Medulla oblongata (tissue), 1 donor: ENCODE results near the gene CSF3R.
"Not testable (repeated sequence)": the region's sequence is repeated elsewhere in the genome, so short reads cannot be mapped to it uniquely, and the experiment has no call there.

Experiments
- DNase-seq: peaks from one replicate; pipeline ENCODE4 v3.0.0-alpha.2; 2015; ENCODE audit errors: extremely low spot score

Gene CSF3R

GRCh38 chr1:36513676-36514473 is 31.2 kb upstream of the CSF3R start:
- no peak for DNase-seq

DNA sequence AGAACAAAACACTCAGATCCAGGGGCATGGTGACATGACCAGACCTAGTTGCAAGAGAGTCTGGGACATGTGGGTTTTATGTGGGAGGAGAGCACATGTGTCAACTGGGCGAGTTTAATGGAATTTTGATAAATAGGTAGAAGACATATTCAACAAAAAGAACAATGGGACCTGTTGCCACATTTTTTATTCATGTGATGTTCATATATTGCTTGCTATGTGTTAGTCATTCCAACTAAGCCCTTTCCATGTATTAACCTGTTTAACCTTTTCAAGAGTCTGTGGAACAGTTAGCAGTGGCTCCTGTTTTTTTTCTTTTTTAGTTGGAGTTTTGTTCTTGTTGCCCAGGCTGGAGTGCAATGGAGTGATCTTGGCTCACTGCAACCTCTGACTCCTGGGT is 30.1 kb upstream of the CSF3R start:
- DNase-seq, result no peak

DNA sequence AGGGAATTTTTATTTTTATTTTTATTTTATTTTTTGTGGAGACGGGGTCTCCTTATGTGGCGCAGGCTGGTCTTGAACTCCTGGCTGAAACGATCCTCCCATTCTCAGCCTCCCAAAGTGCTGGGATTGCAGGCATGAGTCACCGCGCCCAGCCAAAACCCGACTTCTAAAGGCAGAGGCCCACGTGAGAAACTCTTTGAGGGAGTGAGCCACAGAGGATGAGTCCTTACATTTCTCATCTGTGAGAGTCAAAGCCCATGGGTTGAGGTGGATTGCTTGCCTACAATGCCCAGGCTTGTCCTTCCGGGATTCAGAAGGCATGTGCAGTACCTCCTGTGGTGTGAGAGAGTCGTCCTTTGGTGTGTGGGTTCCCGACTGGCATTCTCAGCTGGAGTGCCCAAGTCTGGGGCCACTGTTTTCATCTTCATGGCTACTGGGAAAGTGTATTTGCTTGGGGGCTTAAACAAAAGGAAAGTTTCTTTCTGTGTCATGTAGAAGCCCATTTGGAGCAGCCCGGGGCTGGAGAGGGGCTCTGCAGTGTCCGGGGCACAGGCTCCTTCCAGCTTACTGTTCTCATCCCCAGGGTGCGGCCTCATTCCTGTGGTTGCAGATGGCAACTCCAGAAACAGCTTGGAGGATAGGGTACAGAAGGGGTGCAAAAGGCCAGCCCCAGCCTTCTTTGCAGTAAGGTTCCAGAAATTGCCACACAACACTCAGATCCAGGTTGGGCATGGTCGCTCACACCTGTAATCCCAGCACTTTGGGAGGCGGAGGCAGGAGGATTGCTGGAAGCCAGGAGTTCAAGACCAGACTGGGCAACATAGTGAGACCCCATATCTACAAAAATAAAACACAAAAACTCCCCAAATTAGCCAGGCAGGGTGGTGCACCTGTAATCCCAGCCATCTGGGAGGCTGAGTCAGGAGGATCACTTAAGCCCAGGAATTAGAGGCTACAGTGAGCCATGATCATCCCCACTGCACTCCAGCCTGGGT is 29.4 kb upstream of the CSF3R start:
- no peak for DNase-seq

- DNase-seq, result not testable (repeated sequence)
These were observed 28.5 kb upstream of the CSF3R start for GRCh38 chr1:36511220-36511619.

- DNase-seq, result no peak
These were observed 27.7 kb upstream of the CSF3R start for GRCh38 chr1:36510418-36510817.

DNA sequence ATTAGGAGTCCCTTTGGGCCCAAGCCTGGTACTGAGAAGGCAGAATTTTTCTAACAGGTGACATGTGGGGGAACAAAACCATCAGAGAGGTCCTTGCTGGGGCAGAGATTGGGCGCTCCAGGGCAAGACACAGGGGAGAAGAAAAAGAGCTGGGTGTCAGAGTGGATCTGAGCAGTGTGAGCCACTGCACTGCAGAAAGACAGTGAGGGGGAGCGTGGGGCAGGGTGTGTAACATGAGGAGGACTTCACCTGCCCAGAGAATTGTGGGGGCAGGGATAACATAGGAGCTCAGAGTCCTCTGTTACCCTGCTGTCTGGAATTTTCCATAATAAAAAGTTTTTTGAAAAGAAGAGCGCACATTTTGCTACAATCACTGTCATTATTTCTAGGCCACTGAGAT is 25.5 kb upstream of the CSF3R start:
- no peak for DNase-seq

- DNase-seq, result no peak
These were observed 23.7 kb upstream of the CSF3R start for GRCh38 chr1:36506276-36506920.

GRCh38 chr1:36503733-36504132 is 21.0 kb upstream of the CSF3R start:
- no peak for DNase-seq

DNA sequence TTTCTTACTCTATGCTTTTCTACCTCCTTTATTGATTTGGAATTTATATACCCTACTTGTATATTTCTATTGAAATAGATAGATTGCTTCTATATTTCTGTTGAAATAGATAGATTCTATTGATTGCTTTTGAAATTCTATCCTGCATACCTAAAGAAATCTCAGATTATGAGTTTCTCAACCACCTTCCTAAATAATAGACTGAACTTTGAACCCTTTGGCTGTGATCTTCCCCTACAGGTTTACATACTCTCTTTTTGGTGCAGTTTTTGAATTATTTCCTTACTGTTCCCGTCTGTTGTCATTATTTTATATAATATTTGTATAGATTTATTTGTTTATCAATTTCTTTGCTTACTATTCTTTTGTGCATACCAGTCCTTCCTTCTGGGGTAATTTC is 20.4 kb upstream of the CSF3R start:
- no peak for DNase-seq

GRCh38 chr1:36502616-36503015 is 19.9 kb upstream of the CSF3R start:
- no peak for DNase-seq

GRCh38 chr1:36501911-36502310 is 19.2 kb upstream of the CSF3R start:
- DNase-seq, result not testable (repeated sequence)

GRCh38 chr1:36497207-36497606 is 14.5 kb upstream of the CSF3R start:
- DNase-seq, result no peak

GRCh38 chr1:36494971-36495370 is 12.3 kb upstream of the CSF3R start:
- no peak for DNase-seq

- no peak for DNase-seq
These were observed 10.8 kb upstream of the CSF3R start for GRCh38 chr1:36493524-36493923.

GRCh38 chr1:36492491-36492890 is 9.8 kb upstream of the CSF3R start:
- no peak for DNase-seq

DNA sequence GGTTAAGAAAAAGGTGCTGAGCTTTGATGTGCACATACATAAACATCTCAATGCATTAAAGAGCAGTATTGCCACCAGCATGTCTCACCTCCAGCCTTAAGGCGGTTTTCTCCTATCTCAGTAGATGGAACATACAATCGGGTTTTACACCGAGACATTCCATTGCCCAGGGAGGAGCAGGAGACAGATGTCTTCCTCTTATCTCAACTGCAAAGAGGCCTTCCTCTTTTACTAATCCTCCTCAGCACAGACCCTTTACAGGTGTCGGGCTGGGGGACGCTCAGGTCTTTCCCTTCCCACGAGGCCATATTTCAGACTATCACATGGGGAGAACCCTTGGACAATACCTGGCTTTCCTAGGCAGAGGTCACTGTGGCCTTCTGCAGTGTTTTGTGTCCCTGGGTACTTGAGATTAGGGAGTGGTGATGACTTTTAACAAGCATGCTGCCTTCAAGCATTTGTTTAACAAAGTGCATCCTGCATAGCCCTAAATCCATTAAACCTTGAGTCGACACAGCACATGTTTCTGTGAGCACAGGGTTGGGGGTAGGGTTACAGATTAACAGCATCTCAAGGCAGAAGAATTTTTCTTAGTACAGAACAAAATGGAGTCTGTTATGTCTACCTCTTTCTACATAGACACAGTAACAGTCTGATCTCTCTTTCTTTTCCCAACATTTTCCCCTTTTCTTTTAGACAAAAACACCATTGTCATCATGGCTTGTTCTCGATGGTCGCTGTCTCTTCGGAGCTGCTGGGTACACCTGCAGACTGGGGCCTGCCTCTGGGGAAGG is 6.7 kb upstream of the CSF3R start:
- not testable (repeated sequence) for DNase-seq

DNA sequence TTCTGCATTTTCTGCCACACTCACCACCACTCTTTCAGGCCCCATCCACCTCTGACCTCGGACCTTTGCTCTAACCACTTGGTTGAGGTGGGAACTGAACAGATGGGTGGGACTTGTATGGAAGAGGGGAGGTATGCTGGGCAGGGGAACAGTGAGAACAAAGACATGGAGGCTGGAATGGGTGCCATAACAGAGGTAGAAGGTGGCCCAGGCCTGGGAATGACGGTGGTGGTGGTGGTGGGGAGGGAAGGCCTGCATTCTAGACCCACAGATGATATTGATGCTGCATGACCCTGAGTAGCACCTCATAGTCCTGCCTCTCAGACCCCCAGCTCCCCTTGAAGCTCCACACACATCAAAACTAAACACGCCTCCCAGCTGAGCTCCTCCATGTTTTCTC is 5.2 kb upstream of the CSF3R start:
- DNase-seq, result no peak

GRCh38 chr1:36487336-36487725 is 4.6 kb upstream of the CSF3R start:
- DNase-seq, result not testable (repeated sequence)

DNA sequence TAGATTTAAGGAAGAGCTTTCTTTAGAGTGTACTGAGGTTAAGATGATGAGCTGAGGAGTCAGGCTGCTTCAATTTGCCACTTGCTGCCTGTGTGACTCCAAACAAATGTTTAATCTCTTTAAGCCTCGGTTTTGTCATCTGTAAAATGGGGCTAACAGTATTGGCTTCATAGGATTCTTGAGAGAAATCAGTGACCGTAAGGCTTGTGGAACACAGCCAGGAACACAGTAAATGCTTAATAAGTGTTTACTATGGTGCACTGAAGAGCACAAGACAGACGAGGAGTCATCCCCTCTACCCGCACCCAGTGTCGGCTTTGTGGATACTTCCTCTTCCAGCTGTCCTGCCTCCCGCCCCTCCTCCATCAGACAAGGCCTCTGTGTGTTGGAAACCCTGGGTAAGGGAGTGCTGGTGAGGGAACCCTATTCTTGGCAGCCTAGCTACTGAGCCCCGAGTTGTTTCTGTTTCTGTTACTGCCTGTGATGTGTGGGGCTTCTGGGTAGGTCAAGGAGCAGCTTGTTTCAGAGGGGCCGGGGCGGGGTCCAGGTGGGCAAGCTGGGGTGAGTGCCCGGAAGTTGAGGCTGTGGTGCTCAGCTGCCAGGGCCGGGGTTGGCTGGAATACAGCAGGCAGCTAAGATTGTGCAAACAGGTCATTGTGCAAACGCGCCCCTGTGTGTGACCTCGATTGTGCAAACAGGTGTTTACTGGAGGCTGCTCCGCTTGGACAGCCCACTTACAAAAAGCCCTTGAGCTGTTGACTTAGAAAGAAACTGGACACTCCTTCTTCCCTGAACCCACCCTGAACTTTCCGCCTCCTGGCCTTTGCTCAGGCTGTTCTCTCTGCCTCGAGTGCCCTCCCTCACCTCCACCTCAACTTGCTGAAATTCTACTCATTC is 4.0 kb upstream of the CSF3R start:
- peak; percentile 84 for DNase-seq

- no peak for DNase-seq
These were observed 3.4 kb upstream of the CSF3R start for GRCh38 chr1:36486093-36486438.
